HG02938 (cell line): ENCODE data around the gene AS3MT.
"Not testable (repeated sequence)": the region's sequence is repeated elsewhere in the genome, so short reads cannot be mapped to it uniquely, and the experiment has no call there.

ENCODE experiments used
- ATAC-seq: cut with Tn5 transposase; IDR thresholded peaks from one replicate; pipeline ENCODE4 v1.9.1; 2021; ENCODE audit warnings: mild to moderate bottlenecking, moderate library complexity; ENCODE audit not compliant: unreplicated experiment

The AS3MT gene

GRCh38 chr10:102869258-102870198, at the start of gene AS3MT:
Gene AS3MT, plus strand, starts transcription at chr10:102869470. Its CDS starts 123 bp downstream, at chr10:102869593.
- no peak for ATAC-seq

- ATAC-seq, result not testable (repeated sequence)
Observed at GRCh38 chr10:102820008-102820407, 49.3 kb upstream of the AS3MT start.

GRCh38 chr10:102822222-102822621, 47.0 kb upstream of the AS3MT start:
- ATAC-seq, result no peak

- no peak for ATAC-seq
Observed at GRCh38 chr10:102824664-102825063, 44.6 kb upstream of the AS3MT start.

GRCh38 chr10:102826148-102826796, 43.0 kb upstream of the AS3MT start:
- no peak for ATAC-seq

- no peak for ATAC-seq
Observed at GRCh38 chr10:102827597-102827975, 41.7 kb upstream of the AS3MT start.

GRCh38 chr10:102831322-102832071, 37.8 kb upstream of the AS3MT start:
- ATAC-seq, result no peak

GRCh38 chr10:102832248-102832647, 37.0 kb upstream of the AS3MT start:
- ATAC-seq, result no peak

- no peak for ATAC-seq
Observed at GRCh38 chr10:102832987-102833386, 36.3 kb upstream of the AS3MT start.

GRCh38 chr10:102834143-102834542, 35.1 kb upstream of the AS3MT start:
- no peak for ATAC-seq

- peak; percentile 54 for ATAC-seq
Observed at GRCh38 chr10:102835007-102835482, 34.2 kb upstream of the AS3MT start.

GRCh38 chr10:102837230-102837721, 32.0 kb upstream of the AS3MT start, which contains the start of gene CYP17A1:
Gene CYP17A1, minus strand, starts transcription at chr10:102837413. Its CDS starts 52 bp downstream, at chr10:102837361.
- no peak for ATAC-seq

- not testable (repeated sequence) for ATAC-seq
Observed at GRCh38 chr10:102838276-102838927, 30.9 kb upstream of the AS3MT start.

GRCh38 chr10:102841827-102842345, 27.4 kb upstream of the AS3MT start:
- ATAC-seq, result no peak

GRCh38 chr10:102843139-102843538, 26.1 kb upstream of the AS3MT start:
- ATAC-seq, result not testable (repeated sequence)

- ATAC-seq, result not testable (repeated sequence)
Observed at GRCh38 chr10:102844190-102844776, 25.0 kb upstream of the AS3MT start.

- ATAC-seq, result no peak
Observed at GRCh38 chr10:102845352-102845902, 23.8 kb upstream of the AS3MT start.

GRCh38 chr10:102850025-102850518, 19.2 kb upstream of the AS3MT start:
- ATAC-seq, result no peak

- ATAC-seq, result not testable (repeated sequence)
Observed at GRCh38 chr10:102853237-102853636, 16.0 kb upstream of the AS3MT start.
